ENCODE results near the gene CRYGN.

Gene CRYGN

GRCh38 chr7:151439855-151440798, at the start of gene CRYGN:
Gene CRYGN, minus strand, starts transcription at chr7:151440141. Its CDS starts 224 bp downstream, at chr7:151439917.
- DNase-seq: no peak

- no peak for DNase-seq
These were observed 49.6 kb upstream of the CRYGN start for GRCh38 chr7:151489498-151489897.

- no peak for DNase-seq
These were observed 48.2 kb upstream of the CRYGN start for GRCh38 chr7:151488096-151488495.

GRCh38 chr7:151487228-151487627, 47.3 kb upstream of the CRYGN start:
- DNase-seq: no peak

- no peak for DNase-seq
These were observed 46.1 kb upstream of the CRYGN start for GRCh38 chr7:151486074-151486473.

- no peak for DNase-seq
These were observed 45.2 kb upstream of the CRYGN start for GRCh38 chr7:151484971-151485707.

- DNase-seq: no peak
These were observed 43.7 kb upstream of the CRYGN start for GRCh38 chr7:151483711-151483983.

GRCh38 chr7:151482883-151483710, 43.2 kb upstream of the CRYGN start:
- DNase-seq: no peak

- DNase-seq: no peak
These were observed 41.9 kb upstream of the CRYGN start for GRCh38 chr7:151481650-151482505.

- DNase-seq: no peak
These were observed 37.9 kb upstream of the CRYGN start for GRCh38 chr7:151477867-151478266.

- no peak for DNase-seq
These were observed 32.9 kb upstream of the CRYGN start for GRCh38 chr7:151472644-151473380.

GRCh38 chr7:151470711-151471110, 30.8 kb upstream of the CRYGN start:
- DNase-seq: no peak

- DNase-seq: no peak
These were observed 29.3 kb upstream of the CRYGN start for GRCh38 chr7:151469281-151469680.

GRCh38 chr7:151468217-151469018, 28.5 kb upstream of the CRYGN start:
- DNase-seq: no peak

GRCh38 chr7:151465169-151465568, 25.2 kb upstream of the CRYGN start:
- DNase-seq: no peak

- DNase-seq: no peak
These were observed 22.4 kb upstream of the CRYGN start for GRCh38 chr7:151462306-151462779.

GRCh38 chr7:151461942-151462230, 21.9 kb upstream of the CRYGN start:
- no peak for DNase-seq

- no peak for DNase-seq
These were observed 21.4 kb upstream of the CRYGN start for GRCh38 chr7:151461096-151461941.

GRCh38 chr7:151460474-151460855, 20.5 kb upstream of the CRYGN start:
- no peak for DNase-seq
